Middle frontal gyrus (tissue), 1 donor: ENCODE data around the gene KSR1.
"Not testable (repeated sequence)": the region's sequence is repeated elsewhere in the genome, so short reads cannot be mapped to it uniquely, and the experiment has no call there.

Source experiments
- DNase-seq: peaks from one replicate; pipeline ENCODE4 v3.0.0-alpha.2; 2015; ENCODE audit warnings: low spot score; ENCODE audit errors: extremely low spot score

KSR1 gene

DNA sequence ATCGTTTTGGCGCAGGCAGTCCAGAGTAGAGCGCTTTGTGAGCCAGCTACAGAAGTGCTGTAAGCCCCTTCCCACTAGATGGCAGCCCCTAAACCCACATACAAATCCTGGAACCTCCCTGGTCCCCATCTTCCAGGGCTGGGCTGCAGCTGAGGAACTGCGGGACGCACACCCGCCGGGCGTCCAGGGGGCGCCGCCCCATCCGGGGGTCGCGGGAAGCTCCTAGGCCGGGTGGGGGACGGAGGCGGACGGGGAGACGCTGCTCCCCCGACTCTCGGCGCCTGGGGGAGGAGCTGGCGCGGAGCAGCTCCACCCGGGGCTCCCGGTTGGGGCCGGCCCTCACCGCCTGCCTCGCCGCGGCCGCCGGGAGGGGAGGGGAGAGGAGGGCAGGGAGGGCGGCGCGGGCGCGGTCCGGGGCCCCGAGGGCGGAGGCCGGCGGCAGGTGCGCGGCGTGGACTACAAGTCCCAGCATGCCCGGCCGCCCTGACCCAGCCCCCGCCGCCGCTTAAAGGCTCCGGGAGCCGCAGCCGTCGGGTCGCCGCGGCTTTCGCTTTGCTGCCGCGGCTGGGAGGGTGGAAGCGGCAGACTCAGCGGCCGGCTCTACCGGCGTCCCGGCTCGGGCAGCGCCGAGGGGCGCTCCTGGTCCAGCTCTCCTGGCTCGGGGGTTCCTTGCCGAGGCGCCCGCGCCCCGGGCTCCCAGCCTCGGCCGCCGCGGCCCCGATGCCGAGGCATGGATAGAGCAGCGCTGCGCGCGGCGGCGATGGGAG lies at the start of gene KSR1:
Gene KSR1, plus strand, starts transcription at position 535 of the 767 bp plus-strand sequence. Its CDS starts 196 bp downstream, at position 731.
- peak; percentile 60 for DNase-seq

DNA sequence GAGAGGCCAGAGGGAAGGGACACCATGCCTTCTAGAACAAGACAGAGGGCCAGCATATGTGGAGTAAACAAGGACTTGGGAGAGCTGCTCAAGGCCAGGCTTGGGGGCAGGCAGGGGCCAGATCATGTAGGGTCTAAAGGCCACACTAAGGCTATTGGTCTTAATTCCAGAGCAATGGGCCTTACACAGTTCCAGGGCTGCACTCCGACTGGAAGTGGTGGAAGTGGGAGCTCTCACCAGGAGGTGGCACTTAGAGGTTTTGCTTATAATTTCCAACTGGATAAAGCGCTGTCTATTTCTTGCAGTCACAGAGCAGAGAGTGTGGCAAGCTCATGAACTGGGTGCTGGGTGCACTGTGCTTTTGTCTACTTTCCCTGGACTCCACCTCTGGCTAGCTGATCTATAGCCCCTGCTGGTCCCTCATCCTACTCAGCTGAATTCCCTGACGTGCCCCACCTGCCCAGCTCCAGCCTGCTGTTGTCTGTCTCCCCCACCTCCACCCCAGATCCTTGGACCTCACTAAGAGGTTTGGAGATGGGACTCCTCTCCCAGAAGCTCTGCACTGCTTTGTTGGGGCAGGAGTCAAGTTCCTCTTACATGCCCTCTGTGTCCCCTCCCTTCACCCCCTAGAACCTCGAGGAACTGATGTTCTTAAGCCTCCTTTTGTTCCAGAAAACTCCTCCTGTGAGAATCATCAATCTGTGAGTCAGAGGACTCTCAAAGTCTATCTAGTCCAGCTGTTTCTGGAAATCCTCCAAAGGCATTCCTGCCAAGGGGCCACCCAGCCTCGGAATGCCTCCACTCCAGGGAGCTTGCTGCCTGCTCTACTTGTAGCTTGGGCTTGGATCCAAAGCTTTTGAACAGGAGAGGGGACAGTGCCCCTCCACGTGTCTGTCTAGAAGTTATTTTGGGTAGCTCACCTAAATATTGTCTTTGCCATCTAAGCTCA lies 48.1 kb upstream of the KSR1 start:
- no peak for DNase-seq

- no peak for DNase-seq
Observed at GRCh38 chr17:27408891-27409290, 47.4 kb upstream of the KSR1 start.

GRCh38 chr17:27412158-27412557 lies 44.1 kb upstream of the KSR1 start:
- DNase-seq: not testable (repeated sequence)

DNA sequence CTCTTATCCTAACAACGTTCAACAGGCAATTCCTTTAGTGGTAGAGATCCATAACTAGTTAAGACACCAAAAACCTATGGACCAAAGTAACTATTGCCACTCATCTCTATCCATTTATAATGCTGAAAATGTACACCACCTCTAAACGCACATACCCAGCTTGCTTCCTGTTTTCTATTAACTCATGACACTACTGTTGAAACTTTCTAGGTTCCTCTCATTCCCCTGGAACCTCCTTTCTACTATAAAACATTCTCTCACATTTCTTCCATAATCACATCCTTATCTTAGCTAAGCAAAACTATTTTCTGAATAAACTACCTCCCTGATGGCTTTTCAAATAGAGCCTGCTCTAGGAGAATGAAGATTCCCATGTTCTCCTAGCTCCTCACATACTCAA lies 42.9 kb upstream of the KSR1 start:
- no peak for DNase-seq

- no peak for DNase-seq
Observed at GRCh38 chr17:27413792-27414191, 42.5 kb upstream of the KSR1 start.

DNA sequence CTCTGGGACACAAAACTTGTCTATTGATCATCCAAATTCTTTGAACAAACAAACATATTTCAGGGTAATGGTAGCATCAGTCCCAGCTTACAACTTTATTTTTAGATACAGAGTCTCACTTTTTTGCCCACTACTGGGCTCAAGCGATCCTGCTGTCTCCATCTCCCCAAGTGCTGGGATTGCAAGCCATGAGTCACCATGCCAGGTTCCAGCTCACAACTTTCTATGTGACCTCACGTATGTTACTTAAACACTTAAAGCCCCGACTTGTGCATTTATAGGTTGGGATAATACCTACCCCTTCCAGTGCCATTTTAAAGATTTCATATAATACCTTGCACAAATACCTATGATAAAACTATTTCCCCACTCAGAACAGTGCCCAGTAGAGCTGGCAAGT lies 42.0 kb upstream of the KSR1 start:
- DNase-seq: no peak

GRCh38 chr17:27414694-27415093 lies 41.6 kb upstream of the KSR1 start:
- no peak for DNase-seq

DNA sequence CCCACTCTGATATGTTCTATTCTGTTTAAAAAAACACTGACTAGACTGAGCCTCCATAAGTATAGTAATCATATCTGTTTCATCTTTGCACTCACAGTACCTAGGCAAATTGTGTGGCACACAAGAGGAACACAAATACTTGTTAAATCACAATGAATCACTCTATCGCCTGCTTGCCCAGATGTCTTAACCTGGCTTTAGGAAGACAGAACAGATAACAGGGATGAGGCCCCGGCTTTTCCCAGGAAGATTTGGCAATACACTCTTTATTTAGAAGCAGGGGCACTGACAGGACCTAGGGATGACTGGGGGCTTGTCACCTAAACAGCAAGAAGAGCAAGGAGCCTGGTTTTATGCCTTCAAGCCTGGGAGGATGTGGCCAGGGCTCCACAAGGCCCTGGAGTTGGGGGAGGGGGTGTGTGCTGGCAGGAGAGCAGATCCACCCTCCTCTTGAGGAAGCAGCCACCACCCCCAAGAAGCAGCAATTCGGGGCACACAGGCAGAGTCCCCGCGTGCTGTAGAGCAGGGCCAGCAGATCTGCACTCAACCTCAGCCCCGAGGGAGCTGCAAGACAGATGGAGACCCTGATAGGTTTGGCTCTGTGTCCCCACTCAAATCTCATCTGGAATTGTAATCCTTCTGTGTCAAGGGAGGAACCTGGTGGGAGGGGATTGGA lies 41.0 kb upstream of the KSR1 start:
- no peak for DNase-seq

DNA sequence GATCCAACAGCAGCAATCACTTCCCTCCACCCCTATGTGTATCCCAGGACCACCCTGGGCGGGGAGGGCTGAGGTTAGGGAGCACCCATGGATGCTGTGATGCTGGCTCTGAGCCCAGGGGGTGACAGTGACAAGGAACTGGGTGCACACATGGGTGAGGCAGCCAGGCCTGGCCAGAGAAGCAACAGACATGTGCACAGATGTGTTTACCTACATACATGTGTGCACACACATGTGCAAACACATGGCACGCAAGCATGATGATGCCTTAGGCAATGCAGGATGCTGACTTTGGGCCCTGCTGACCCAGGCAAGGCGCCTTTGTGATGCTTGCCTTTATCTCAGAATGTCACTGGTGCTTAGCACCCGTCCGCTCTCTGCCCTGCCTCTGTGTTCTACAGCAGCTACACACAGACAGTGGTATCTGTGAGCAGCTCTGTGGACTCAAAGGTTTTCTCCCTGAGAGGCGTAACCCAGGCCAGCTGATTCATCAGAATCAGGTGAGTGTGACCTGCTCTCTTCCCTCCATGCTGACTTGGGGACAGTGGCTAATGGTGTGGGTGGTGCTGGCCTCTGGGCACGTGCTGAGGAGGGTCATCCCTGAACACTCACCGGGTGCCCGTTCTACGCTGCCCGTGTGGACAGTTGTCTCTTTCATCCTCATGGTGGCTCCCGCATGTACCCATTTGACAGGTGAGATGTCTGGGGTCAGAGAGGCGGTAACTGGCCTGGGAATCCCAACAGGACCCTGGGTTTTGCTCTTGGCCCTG lies 38.5 kb upstream of the KSR1 start:
- no peak for DNase-seq

GRCh38 chr17:27418366-27418615 lies 38.0 kb upstream of the KSR1 start:
- no peak for DNase-seq

GRCh38 chr17:27419156-27419555 lies 37.1 kb upstream of the KSR1 start:
- DNase-seq: no peak

GRCh38 chr17:27420211-27420950 lies 35.9 kb upstream of the KSR1 start:
- no peak for DNase-seq

- no peak for DNase-seq
Observed at GRCh38 chr17:27421111-27421510, 35.1 kb upstream of the KSR1 start.

GRCh38 chr17:27421626-27422025 lies 34.6 kb upstream of the KSR1 start:
- DNase-seq: not testable (repeated sequence)

GRCh38 chr17:27422601-27423000 lies 33.6 kb upstream of the KSR1 start:
- no peak for DNase-seq

DNA sequence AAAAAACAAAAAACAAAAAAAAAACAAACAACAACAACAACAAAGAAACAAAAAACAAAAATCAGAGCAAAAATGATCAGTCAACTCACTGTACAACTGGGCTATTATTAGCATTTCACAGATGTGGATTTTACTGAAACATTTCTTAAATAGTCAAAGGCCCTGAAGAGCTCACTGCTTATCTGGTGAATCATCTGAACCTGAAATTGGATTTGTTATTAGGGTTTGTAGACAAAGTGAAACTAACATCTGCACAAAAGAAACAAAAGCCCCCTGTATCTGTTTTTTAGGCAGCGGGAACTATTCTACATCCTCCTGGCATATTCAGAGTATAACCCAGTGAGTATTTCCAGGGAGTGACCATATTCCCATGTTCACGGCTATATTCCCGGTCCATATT lies 32.6 kb upstream of the KSR1 start:
- DNase-seq: no peak

DNA sequence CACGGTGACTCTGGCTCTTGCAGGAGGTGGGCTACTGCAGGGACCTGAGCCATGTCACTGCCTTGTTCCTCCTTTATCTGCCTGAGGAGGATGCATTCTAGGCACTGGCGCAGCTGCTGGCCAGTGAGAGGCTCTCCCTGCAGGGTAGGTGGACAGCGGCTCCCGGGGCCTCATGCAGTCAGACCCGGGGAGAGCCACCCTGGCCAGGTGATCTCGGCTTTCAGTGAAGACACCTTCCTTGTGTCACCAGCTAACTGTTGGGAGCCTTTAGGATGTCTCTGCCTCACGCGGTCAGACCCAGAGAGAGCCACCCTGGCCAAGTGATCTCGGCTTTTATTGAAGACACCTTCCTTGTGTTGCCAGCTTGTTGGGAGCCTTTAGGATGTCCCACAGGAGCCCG lies 31.7 kb upstream of the KSR1 start:
- DNase-seq: no peak

DNA sequence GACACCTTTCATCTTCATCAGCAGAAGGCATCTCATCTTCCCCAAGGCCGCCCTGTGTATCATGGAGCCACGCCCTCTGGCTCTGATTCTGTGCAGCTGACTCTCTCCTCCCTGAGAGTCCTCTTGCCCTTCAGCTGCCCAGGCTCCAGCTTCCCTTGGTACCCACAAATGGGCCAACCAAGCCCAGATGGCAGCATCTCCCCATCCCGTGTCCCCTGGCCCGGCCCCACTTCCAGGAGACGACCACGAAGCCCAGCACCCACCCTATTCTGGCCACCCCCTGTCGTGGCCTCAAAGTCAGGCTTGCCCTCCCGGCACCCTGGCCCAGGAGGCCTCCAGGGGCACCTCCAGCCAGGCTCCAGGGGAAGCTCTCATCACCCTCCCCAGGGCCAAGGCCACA lies 31.3 kb upstream of the KSR1 start:
- no peak for DNase-seq

DNA sequence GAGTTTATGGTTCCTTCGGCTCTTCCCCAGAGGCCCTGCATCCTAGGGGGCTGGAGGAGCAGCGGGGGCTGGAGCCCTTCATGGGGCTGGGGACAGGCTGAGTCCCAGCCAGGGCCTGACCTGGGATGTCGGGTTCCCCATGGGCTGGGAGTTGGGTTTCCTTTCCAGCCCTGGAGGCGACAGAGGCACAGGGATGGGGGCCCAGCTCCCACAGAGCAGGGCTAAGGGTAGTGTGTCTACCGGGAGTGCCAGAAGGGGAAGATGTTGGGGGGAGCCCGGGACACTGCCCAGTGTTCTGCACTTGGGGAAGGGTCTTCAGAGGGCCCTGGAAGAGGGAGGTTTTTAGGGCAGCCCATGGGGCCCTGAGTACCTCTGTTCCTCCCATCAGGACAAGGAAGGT lies 30.7 kb upstream of the KSR1 start:
- not testable (repeated sequence) for DNase-seq

DNA sequence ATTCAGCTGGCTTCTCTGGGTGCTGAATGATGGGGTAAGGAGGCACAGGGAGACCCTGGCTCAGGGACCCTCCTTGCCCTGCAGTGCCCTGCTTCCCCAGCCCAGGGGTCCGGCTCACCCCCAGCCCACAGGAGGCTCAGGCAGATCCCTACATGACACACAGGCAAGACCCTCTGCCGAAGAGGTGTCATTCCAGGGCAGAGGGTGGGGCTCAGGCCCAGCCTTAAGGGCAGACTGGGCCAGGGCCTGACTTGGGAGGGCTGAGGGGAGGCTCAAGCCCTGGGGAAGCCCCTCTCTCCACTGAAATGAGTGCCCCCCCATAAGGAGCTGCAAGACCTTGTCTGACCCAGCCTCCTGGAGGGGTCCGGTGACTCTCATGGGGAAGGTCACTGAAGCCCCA lies 30.3 kb upstream of the KSR1 start:
- no peak for DNase-seq
